Left lung (tissue), 10 donors: ENCODE measurements around the gene CFAP100. TPM values are rescaled to one million over a fixed set of nuclear protein-coding genes. Genes with fewer than 3 reads are reported as not detected.

ENCODE experiments used
- ATAC-seq: fragments of 200-7000 bp; cut with Tn5 transposase; one replicate; pipeline ENCODE4 v1.9.1; 2020; ENCODE audit warnings: moderate library complexity
- DNase-seq, 4 donors: peaks; one replicate each; pipeline ENCODE4 v3.0.0-alpha.2; 2013 to 2020
- H3K27ac ChIP-seq, 2 donors: fragments of 200-600 bp; sonication (generic) in 1 of 2; one replicate each; pipeline versions ENCODE4 v1.5.0 to v1.8.0; 2020 to 2021
- H3K27me3 ChIP-seq, 2 donors: fragments of 200-600 bp; sonication (generic) in 1 of 2; one replicate each; pipeline versions ENCODE4 v1.5.0 to v1.8.0; 2020 to 2021
- H3K36me3 ChIP-seq, 2 donors: fragments of 200-600 bp; sonication (generic) in 1 of 2; one replicate each; pipeline versions ENCODE4 v1.5.0 to v1.8.0; 2020 to 2021
- H3K4me1 ChIP-seq, 2 donors: fragments of 200-600 bp; one replicate each; pipeline ENCODE4 v1.8.0; 2021
- H3K4me3 ChIP-seq, 2 donors: fragments of 200-600 bp; sonication (generic) in 1 of 2; one replicate each; pipeline versions ENCODE4 v1.5.0 to v1.8.0; 2020 to 2021; ENCODE audit warnings: mild to moderate bottlenecking in 1 of 2
- H3K9me3 ChIP-seq, 2 donors: fragments of 200-600 bp; sonication (generic) in 1 of 2; one replicate each; pipeline versions ENCODE4 v1.5.0 to v1.8.0; 2020 to 2021
- intact Hi-C, 2 donors: fragments of 100-400 bp; cut with DNase I; formaldehyde crosslinking; loops; one replicate each; pipeline versions ENCODE4 v1.11.2 to v1.14.2; 2022
- polyA plus RNA-seq, 6 donors: library from polyadenylated mRNA; unstranded; fragments of 120-200 nt; gene quantifications; one replicate each; pipeline ENCODE4 v1.2.1, GENCODE V29; 2013; ENCODE audit not compliant: insufficient read length in 6 of 6
- total RNA-seq, 2 donors: library from RNA; stranded (reverse); fragmentation: NEBNext Ultra II Directional; extraction: Animal tissue kit (Norgen Biotek cat#: 25700); gene quantifications; one replicate each; pipeline ENCODE4 v1.2.1, GENCODE V29; 2021
- TF ChIP-seq, protein P1 (sequence below), 2 donors: fragments of 200-600 bp; sonication (generic) in 1 of 2; IDR thresholded peaks; one replicate each; pipeline versions ENCODE4 v1.5.0 to v1.8.0; 2021; ENCODE audit warnings: antibody characterized with exemption in 2 of 2
- donor health status: DM: no; HTN: yes; CAD: no.
- donor health status: DM: no; HTN: no; CAD: no.

Gene CFAP100
- total and polyA plus RNA-seq, 8 donors: 1.0 to 8.2 (median 6.1) TPM; not detected in 1

DNA sequence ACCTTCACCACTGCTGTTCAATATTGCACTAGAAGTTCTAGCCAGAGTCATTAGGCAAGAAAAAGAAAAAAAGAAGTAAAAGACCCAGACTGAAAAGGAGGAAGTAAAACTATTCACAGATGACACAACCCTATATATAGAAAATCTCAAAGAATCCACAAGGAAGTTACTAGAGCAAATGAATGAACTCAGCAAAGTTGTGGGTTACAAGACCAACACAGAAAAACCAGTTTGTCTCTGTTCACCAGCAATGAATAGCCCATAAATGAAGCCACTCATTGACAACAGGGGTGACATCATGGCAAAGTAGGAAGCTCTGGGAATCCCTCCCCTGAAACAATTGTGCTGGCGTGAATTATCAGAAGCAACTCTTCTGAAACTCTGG, 4.6 kb downstream of the CFAP100 start:
- H3K9me3 ChIP-seq: peaks cover 0 to 3% of the 10 kb centered on the region in 2 donors
- peak; percentile 45 for ATAC-seq
- no peak overlapping the region for H3K27ac ChIP-seq
- no peak overlapping the region for H3K4me3 ChIP-seq
- no peak for DNase-seq
- TF ChIP-seq, protein P1, sequence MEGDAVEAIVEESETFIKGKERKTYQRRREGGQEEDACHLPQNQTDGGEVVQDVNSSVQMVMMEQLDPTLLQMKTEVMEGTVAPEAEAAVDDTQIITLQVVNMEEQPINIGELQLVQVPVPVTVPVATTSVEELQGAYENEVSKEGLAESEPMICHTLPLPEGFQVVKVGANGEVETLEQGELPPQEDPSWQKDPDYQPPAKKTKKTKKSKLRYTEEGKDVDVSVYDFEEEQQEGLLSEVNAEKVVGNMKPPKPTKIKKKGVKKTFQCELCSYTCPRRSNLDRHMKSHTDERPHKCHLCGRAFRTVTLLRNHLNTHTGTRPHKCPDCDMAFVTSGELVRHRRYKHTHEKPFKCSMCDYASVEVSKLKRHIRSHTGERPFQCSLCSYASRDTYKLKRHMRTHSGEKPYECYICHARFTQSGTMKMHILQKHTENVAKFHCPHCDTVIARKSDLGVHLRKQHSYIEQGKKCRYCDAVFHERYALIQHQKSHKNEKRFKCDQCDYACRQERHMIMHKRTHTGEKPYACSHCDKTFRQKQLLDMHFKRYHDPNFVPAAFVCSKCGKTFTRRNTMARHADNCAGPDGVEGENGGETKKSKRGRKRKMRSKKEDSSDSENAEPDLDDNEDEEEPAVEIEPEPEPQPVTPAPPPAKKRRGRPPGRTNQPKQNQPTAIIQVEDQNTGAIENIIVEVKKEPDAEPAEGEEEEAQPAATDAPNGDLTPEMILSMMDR (IDR thresholded peaks at IDR 0.05): no peak
- no peaks in the 10 kb centered on the region for H3K36me3 ChIP-seq
- H3K27me3 ChIP-seq: peaks cover 10 to 28% of the 10 kb centered on the region in 2 donors
- intact Hi-C loops: no loop called here
- H3K4me1 ChIP-seq: peaks cover 0 to 8% of the 10 kb centered on the region in 2 donors

DNA sequence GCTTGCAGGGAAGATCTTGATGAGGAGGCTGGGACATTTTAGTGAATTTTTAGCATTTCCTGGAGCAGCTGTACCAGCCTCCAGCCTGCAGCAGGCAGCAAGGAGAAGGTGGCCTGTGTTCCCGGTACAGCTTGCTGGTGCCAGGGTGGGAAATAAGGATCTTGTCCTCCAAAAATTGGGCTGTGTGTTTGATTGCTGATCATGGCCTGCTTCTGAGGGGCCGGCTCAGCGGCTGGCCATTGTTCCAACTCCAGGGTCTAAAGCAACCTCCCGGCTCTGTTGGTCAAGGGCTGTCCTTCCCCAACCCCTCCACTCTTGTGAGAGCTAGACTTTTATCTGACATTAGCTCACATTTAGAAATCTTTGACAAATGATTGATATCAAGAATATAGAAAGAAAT, 5.0 kb downstream of the CFAP100 start:
- H3K27me3 ChIP-seq: peaks cover 8 to 23% of the 10 kb centered on the region in 2 donors
- H3K4me1 ChIP-seq: peaks cover 0 to 3% of the 10 kb centered on the region in 2 donors
- no peak overlapping the region for H3K4me3 ChIP-seq
- TF ChIP-seq, protein P1 (IDR thresholded peaks at IDR 0.05): no peak
- no peaks in the 10 kb centered on the region for H3K36me3 ChIP-seq
- ATAC-seq: no peak
- intact Hi-C loops: no loop called here
- no peak overlapping the region for H3K27ac ChIP-seq
- DNase-seq: peak in 1 of 4 donors; percentile 25
- peaks cover 0 to 3% of the 10 kb centered on the region in 2 donors for H3K9me3 ChIP-seq

DNA sequence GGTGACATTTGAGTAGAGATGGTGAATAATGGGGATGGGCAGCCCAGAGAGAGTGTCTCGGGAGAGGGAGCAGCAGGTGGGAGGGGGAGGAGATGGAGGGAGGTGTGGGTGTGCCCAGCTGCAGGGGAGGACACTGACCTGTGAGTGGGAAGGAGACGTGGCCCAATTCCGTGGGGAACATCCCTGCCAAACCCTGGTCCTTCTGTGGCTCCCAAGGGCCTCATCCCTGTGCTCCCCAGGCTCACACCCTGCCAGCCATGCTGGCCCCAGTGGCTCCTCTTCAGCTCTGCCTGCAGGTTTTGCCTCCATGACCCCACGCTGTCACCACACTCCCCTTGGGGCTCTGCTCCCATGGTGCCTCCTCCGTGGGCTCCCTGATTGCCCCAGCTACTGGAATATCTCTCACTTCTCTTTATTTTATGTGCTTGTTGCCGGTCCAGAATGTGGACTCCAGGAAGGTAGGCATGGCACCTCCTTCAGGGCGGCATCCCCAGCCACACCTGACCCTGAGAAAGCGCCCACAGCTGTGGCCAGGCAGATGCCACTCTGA, 7.0 kb downstream of the CFAP100 start:
- H3K27me3 ChIP-seq: peaks cover 0 to 12% of the 10 kb centered on the region in 2 donors
- peaks cover 0 to 3% of the 10 kb centered on the region in 2 donors for H3K9me3 ChIP-seq
- TF ChIP-seq, protein P1 (IDR thresholded peaks at IDR 0.05): no peak
- intact Hi-C loops: no loop called here
- ATAC-seq (no peak), DNase-seq (no peak)
- H3K4me1 ChIP-seq: no peaks in the 10 kb centered on the region
- H3K27ac ChIP-seq: no peak overlapping the region
- H3K36me3 ChIP-seq: no peaks in the 10 kb centered on the region
- no peak overlapping the region for H3K4me3 ChIP-seq

DNA sequence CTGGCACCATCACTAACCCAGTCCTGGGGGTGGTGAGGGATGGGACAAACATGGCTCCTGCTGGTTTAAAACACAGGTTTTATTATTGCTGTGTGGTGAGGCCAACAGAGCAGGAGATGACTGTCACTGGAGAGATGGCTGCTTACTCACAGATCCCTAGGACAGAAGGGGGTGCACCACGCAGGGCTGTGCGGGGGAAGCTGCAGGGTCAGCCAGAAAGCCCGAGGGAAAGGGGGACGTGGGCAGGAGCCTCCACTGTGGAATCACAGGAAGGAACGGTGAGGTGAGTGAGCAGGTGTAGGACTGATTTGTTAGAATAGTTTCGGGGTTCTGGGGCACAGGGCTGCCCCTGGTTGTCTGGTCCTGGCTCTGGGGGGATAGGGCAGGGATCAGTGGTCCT, 7.5 kb downstream of the CFAP100 start:
- Histone ChIP-seq H3K4me1 (no peaks in the 10 kb centered on the region), H3K36me3 (no peaks in the 10 kb centered on the region), H3K4me3 (no peak overlapping the region), H3K27ac (no peak overlapping the region), H3K27me3 (peaks cover 0 to 12% of the 10 kb centered on the region in 2 donors), H3K9me3 (peaks cover 0 to 3% of the 10 kb centered on the region in 2 donors)
- ATAC-seq (no peak), DNase-seq (no peak)
- intact Hi-C loops: no loop called here
- TF ChIP-seq, protein P1 (IDR thresholded peaks at IDR 0.05): no peak

DNA sequence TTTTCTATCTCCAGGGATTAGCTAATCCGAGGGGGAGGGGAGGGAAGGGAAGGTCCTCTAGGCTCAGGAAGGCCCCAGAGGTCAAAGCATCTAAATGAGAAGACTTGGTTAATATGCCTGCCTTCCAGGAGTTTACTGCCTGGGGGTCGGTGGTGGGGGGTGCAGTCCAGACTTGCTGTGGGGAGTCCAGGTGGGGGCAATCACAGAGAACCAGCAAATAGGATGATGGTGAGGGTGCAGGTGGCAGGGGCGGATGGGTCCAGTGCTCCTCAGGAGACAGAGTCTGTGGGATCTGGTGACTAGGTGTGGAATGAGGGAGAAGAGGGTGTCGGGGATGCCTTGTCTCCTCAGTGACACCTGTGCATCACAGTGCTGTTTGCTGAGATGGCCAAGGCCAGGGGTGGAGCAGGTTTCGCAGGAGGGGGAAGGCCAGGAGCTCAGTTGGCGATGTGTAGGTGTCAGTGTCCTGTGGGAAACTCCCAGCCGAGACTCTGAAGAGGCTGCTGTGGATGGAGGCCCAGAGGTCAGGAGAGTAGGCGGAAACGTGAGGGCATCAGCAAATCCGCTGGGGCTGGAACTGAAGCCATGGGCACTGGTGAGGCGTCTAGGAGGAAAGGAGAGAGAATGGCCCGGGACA, 8.1 kb downstream of the CFAP100 start:
- Histone ChIP-seq H3K36me3 (no peaks in the 10 kb centered on the region), H3K4me1 (no peaks in the 10 kb centered on the region), H3K27ac (no peak overlapping the region), H3K9me3 (peaks cover 0 to 3% of the 10 kb centered on the region in 2 donors), H3K27me3 (peaks cover 0 to 17% of the 10 kb centered on the region in 2 donors), H3K4me3 (no peak overlapping the region)
- TF ChIP-seq, protein P1 (IDR thresholded peaks at IDR 0.05): no peak
- DNase-seq: no peak
- ATAC-seq: no peak
- intact Hi-C loops: no loop called here
